Activated CD4-positive, alpha-beta T cell treated with anti-CD3 and anti-CD28 coated beads, Interleukin-10, Interleukin-2, amounts not matched to agents 100 ng/mL and 50 ng/mL, durations not matched to agents 16 hours and 8 hours (primary cell): Measurements from ENCODE around the gene CAMTA1.

ENCODE experiments used
- DNase-seq: peaks from one replicate; pipeline ENCODE4 v3.0.0-alpha.2; 2020

Gene CAMTA1

DNA sequence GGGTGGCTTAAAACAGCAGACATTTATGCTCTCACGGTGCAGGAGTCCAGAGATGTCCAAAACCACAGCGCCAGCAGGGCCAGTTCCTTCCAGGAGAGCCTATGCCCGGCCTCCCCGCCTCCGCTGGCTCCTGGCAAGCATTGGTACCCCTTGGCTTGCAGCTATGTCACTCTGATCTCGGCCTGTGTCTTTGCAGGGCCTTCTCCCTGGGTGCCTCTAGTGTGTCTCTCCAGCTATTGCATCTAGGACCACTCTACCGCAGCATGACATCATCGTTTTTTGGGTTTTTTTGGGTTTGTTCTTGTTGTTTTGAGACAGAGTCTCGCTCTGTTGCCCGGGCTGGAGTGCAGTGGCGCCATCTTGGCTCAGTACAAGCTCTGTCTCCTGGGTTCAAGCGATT lies 788.2 kb downstream of the CAMTA1 start:
- no peak for DNase-seq

DNA sequence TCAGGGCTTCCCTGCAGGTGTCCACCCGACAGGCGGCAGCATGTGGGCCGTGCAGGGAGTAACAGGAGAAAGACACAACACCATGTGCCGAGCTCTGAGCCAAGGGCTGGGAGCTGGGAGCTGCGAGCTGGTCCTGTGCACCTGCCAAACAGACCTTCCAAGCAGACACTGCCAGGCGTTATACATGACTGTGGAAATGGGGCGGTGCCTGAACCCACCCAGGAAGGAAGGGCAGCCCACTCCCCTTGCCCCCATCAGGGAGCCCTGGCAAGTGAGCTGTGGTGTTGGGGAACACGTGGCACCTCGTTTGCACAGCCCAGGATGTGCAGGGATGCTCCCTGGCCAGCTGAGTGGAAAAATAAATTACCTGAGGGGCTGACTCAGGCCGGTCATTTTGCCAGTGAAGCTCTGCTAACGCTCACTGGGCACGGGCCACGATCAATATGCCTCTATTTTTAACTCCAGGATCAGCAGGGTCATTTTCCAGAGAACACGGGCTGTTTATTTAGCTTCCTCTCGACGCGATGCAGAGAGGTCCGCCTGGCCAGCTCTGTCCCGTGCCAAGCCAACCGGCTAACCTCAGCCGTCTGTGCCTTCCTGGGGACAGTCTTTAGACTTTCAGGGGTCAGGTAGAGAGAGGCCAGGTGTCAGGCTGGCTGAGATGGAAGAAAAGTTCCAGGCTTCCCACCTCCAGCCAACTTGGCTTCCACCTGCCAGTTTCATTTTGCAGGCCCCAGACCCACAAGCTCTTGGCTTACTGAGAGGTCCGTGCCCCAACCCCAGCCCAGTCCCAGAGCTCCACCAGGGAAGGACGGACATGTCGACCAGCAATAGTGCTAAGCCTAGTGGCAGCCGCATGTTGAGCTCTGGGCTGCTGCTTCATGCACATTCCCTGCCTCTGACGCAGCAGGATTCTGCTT lies 789.1 kb downstream of the CAMTA1 start:
- DNase-seq = no peak

- DNase-seq = no peak
Measured at GRCh38 chr1:7575041-7575400, 789.8 kb downstream of the CAMTA1 start.

- no peak for DNase-seq
Measured at GRCh38 chr1:7576946-7577657, 791.8 kb downstream of the CAMTA1 start.

- no peak for DNase-seq
Measured at GRCh38 chr1:7578206-7578605, 793.0 kb downstream of the CAMTA1 start.

DNA sequence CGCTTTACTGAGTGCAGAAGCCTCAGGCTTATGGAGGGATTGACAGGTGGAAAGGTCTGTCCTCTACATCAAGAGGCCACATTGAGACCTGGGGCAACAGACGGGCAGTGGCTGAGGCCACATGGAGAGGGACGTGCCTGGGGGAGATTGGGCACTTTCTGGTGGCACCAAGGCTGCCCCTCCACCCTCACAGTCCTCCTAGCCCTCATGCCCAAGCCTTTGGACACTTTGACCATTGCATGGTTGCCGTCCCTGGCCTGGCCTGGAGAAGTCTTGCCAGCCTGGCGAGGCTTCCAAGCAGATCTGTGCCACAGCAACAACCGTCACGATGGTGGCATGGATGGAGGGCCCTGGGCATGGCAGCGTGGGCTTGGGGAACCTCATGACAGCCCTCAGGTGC lies 793.8 kb downstream of the CAMTA1 start:
- DNase-seq = no peak

GRCh38 chr1:7579831-7580804 lies 794.9 kb downstream of the CAMTA1 start:
- DNase-seq = no peak

- DNase-seq = no peak
Measured at GRCh38 chr1:7580923-7581753, 795.9 kb downstream of the CAMTA1 start.

GRCh38 chr1:7581754-7582459 lies 796.7 kb downstream of the CAMTA1 start:
- DNase-seq = no peak

DNA sequence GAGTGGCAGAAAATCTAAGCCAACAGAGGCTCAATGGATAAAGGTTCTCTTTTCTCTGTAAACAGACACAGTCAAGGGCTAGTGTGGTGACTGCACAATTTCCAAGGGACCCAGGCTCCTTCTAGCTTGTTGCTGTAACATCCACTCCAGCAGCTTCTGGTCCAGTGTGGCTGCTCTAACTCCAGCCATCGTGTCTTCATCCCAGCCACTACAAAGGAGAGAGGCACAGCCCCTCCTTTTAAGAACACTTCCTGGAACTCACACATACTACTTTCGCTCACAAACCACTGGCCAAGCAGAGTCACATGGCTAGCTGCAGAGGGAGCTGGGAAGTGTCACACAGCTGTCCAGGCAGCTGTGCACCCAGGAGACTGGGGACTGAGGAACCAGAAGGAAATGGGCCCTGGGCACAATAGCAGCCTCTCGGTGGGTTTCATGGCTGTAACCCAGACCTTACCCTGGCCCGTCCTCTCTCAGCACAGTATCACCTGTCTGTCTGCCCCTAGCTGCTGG lies 797.3 kb downstream of the CAMTA1 start:
- no peak for DNase-seq

- DNase-seq = no peak
Measured at GRCh38 chr1:7583291-7584096, 798.2 kb downstream of the CAMTA1 start.

DNA sequence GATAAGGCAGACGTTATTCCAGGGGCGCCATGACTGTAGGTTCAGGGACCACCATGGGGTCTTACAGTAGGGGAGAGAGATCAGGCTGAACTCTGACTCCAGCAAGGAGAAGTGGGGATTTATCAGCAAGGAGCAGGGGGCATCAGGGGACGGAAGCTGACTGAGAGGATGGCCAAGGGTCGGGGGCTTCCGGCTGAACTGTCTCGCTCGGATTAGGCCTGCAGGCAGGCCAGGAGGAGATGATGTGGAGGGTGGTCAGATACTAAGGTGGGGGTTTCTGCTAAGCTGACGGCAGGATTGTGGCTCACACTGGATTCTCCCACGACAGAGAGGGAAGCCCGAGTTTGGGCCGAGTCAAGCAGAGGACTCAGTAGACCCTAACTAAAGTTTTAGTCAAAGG lies 798.9 kb downstream of the CAMTA1 start:
- no peak for DNase-seq

- DNase-seq = no peak
Measured at GRCh38 chr1:7584643-7585042, 799.4 kb downstream of the CAMTA1 start.

GRCh38 chr1:7585216-7585907 lies 800.1 kb downstream of the CAMTA1 start:
- DNase-seq = no peak

- no peak for DNase-seq
Measured at GRCh38 chr1:7586031-7586941, 801.0 kb downstream of the CAMTA1 start.

- no peak for DNase-seq
Measured at GRCh38 chr1:7587108-7587772, 802.0 kb downstream of the CAMTA1 start.

- no peak for DNase-seq
Measured at GRCh38 chr1:7587773-7588456, 802.7 kb downstream of the CAMTA1 start.
